Mesodermal cell (in vitro differentiated cells): ENCODE data around the gene HDAC11.
"Not testable (repeated sequence)": the region's sequence is repeated elsewhere in the genome, so short reads cannot be mapped to it uniquely, and the experiment has no call there.

Experiments
- H3K27ac ChIP-seq: 2 replicates; pipeline ENCODE4 v1.7.0; 2013; ENCODE audit warnings: mild to moderate bottlenecking, low read depth, low read length, moderate library complexity; ENCODE audit not compliant: severe bottlenecking
- H3K36me3 ChIP-seq: 2 replicates; pipeline ENCODE4 v1.7.1; 2013; ENCODE audit warnings: mild to moderate bottlenecking, low read length, moderate library complexity; ENCODE audit not compliant: control insufficient read depth, insufficient read depth
- H3K4me1 ChIP-seq: one replicate; pipeline ENCODE4 v1.7.1; 2013; ENCODE audit warnings: mild to moderate bottlenecking, low read length; ENCODE audit not compliant: insufficient read depth, control insufficient read depth, poor library complexity, severe bottlenecking
- H3K4me3 ChIP-seq: 2 replicates; pipeline ENCODE4 v1.7.0; 2013; ENCODE audit warnings: low read length, control low read depth, mild to moderate bottlenecking; ENCODE audit not compliant: insufficient read depth, poor library complexity, severe bottlenecking; ENCODE audit errors: extremely low read depth
- H3K9me3 ChIP-seq: 2 replicates; pipeline ENCODE4 v1.7.1; 2013; ENCODE audit warnings: mild to moderate bottlenecking, low read length, moderate library complexity; ENCODE audit not compliant: control insufficient read depth
- WGBS, 2 experiments: methylation state at CpG; one replicate each; pipeline ENCODE4 v1.1.5; 2013; ENCODE audit warnings: missing lambda C conversion rate in 2 of 2; ENCODE audit not compliant: insufficient coverage in 2 of 2; 5-methylcytosine and 5-hydroxymethylcytosine counted together

Gene HDAC11

GRCh38 chr3:13483286-13483685, 3.2 kb downstream of the HDAC11 start:
- no peaks in the 10 kb centered on the region for H3K36me3 ChIP-seq
- H3K4me1 ChIP-seq = peaks cover 16% of the 10 kb centered on the region
- no peak overlapping the region for H3K27ac ChIP-seq
- WGBS, 2 experiments = 96% methylated on average over 7 of the region's 7 CpGs
- H3K9me3 ChIP-seq = no peaks in the 10 kb centered on the region
- H3K4me3 ChIP-seq = no peak overlapping the region

- no peak overlapping the region for H3K27ac ChIP-seq
- no peak overlapping the region for H3K4me3 ChIP-seq
- no peaks in the 10 kb centered on the region for H3K36me3 ChIP-seq
- no peaks in the 10 kb centered on the region for H3K9me3 ChIP-seq
- peaks cover 13% of the 10 kb centered on the region for H3K4me1 ChIP-seq
- WGBS, 2 experiments = 97% methylated on average over 14 to 17 of the region's 21 CpGs
Observed at GRCh38 chr3:13483988-13484695, 4.0 kb downstream of the HDAC11 start.

- H3K4me3 ChIP-seq = no peak overlapping the region
- no peaks in the 10 kb centered on the region for H3K36me3 ChIP-seq
- H3K9me3 ChIP-seq = peaks cover 4% of the 10 kb centered on the region
- no peak overlapping the region for H3K27ac ChIP-seq
- WGBS, 2 experiments = 78 to 83% methylated on average over 4 to 6 of the region's 7 CpGs
- peaks cover 13% of the 10 kb centered on the region for H3K4me1 ChIP-seq
Observed at GRCh38 chr3:13484851-13485590, 4.9 kb downstream of the HDAC11 start.

- not testable (repeated sequence) for H3K9me3 ChIP-seq, H3K36me3 ChIP-seq, H3K4me3 ChIP-seq, H3K27ac ChIP-seq
- H3K4me1 ChIP-seq = peaks cover 13% of the 10 kb centered on the region
- WGBS, 2 experiments = 81 to 95% methylated on average over 4 to 5 of the region's 9 CpGs
Observed at GRCh38 chr3:13485630-13486562, 5.8 kb downstream of the HDAC11 start.

GRCh38 chr3:13487403-13487802, 7.3 kb downstream of the HDAC11 start:
- Histone ChIP-seq H3K9me3 (peaks cover 6% of the 10 kb centered on the region), H3K4me1 (peaks cover 13% of the 10 kb centered on the region), H3K27ac (no peak overlapping the region), H3K36me3 (no peaks in the 10 kb centered on the region), H3K4me3 (no peak overlapping the region)
- 77 to 78% methylated on average over 4 of the region's 4 CpGs for WGBS, 2 experiments

- no peaks in the 10 kb centered on the region for H3K36me3 ChIP-seq
- no peak overlapping the region for H3K4me3 ChIP-seq
- peaks cover 6% of the 10 kb centered on the region for H3K9me3 ChIP-seq
- H3K27ac ChIP-seq = no peak overlapping the region
- no peaks in the 10 kb centered on the region for H3K4me1 ChIP-seq
- WGBS, 2 experiments = 95% methylated on average over 6 to 8 of the region's 8 CpGs
Observed at GRCh38 chr3:13491206-13491974, 11.3 kb downstream of the HDAC11 start.

GRCh38 chr3:13492048-13492447, 11.9 kb downstream of the HDAC11 start:
- Histone ChIP-seq H3K36me3 (no peaks in the 10 kb centered on the region), H3K27ac (no peak overlapping the region), H3K4me1 (peaks cover 6% of the 10 kb centered on the region), H3K9me3 (peaks cover 6% of the 10 kb centered on the region), H3K4me3 (no peak overlapping the region)
- 92 to 100% methylated on average over 5 to 6 of the region's 6 CpGs for WGBS, 2 experiments

GRCh38 chr3:13492976-13493866, 13.1 kb downstream of the HDAC11 start:
- WGBS, 2 experiments = 87 to 95% methylated on average over 9 to 14 of the region's 15 CpGs
- H3K4me1 ChIP-seq = peaks cover 6% of the 10 kb centered on the region
- H3K4me3 ChIP-seq = no peak overlapping the region
- H3K27ac ChIP-seq = no peak overlapping the region
- H3K36me3 ChIP-seq = no peaks in the 10 kb centered on the region
- H3K9me3 ChIP-seq = peaks cover 6% of the 10 kb centered on the region

- no peaks in the 10 kb centered on the region for H3K36me3 ChIP-seq
- H3K4me1 ChIP-seq = peaks cover 6% of the 10 kb centered on the region
- no peak overlapping the region for H3K27ac ChIP-seq
- whole genome bisulfite sequencing, 2 experiments = 89 to 91% methylated on average over 11 to 14 of the region's 15 CpGs
- H3K4me3 ChIP-seq = no peak overlapping the region
- peaks cover 6% of the 10 kb centered on the region for H3K9me3 ChIP-seq
Observed at GRCh38 chr3:13493867-13494441, 13.8 kb downstream of the HDAC11 start.
